IMR-90 (cell line): ENCODE data around the gene ZNF775. TPM values are rescaled to one million over a fixed set of nuclear protein-coding genes. Genes with fewer than 3 reads are reported as not detected.

Experiments
- ATAC-seq: fragments of 200-7000 bp; cut with Tn5 transposase; 2 replicates; pipeline ENCODE4 v1.9.1; 2020; ENCODE audit warnings: low read depth, mild to moderate bottlenecking, moderate library complexity
- BruUV-seq: library from RNA; stranded (reverse); fragments of 400-500 nt; replicated peaks from 2 replicates; lab custom pipeline; 2021; lab: Mats Ljungman, UMichigan
- CTCF ChIA-PET: fragments of 300-600 bp; formaldehyde crosslinking; extraction: SDS; loops from one replicate; lab custom pipeline; 2021; ENCODE audit warnings: antibody characterized with exemption; lab: Yijun Ruan, JAX
- POLR2A ChIA-PET: fragments of 300-600 bp; sonication (Branson Sonifier 250); formaldehyde crosslinking; loops from one replicate; lab custom pipeline; 2022; ENCODE audit warnings: antibody characterized with exemption; ENCODE audit not compliant: unreplicated experiment; lab: Charles Lee
- DNase-seq: peaks from one replicate; pipeline ENCODE4 v3.0.0; 2013
- H2AFZ ChIP-seq: replicated peaks from 2 replicates; pipeline ENCODE3; 2013; ENCODE audit warnings: low read length, mild to moderate bottlenecking; ENCODE audit not compliant: poor library complexity
- H2AK5ac ChIP-seq: 2 replicates; pipeline ENCODE4 v1.6.1; 2013; ENCODE audit warnings: low read depth, low read length, inconsistent platforms
- H2AK9ac ChIP-seq: replicated peaks from 2 replicates; pipeline ENCODE3; 2013; ENCODE audit warnings: mild to moderate bottlenecking, low read depth, low read length, moderate library complexity; ENCODE audit not compliant: poor library complexity
- H2BK120ac ChIP-seq: 2 replicates; pipeline ENCODE4 v1.6.1; 2013; ENCODE audit warnings: low read depth, low read length, inconsistent platforms
- H2BK15ac ChIP-seq: 3 replicates; pipeline ENCODE4 v1.6.1; 2013; ENCODE audit warnings: low read depth, low read length, inconsistent platforms
- H2BK20ac ChIP-seq: 2 replicates; pipeline ENCODE4 v1.6.1; 2013; ENCODE audit warnings: low read depth, mild to moderate bottlenecking, inconsistent platforms, low read length, moderate library complexity
- H2BK5ac ChIP-seq: 2 replicates; pipeline ENCODE4 v1.6.1; 2013; ENCODE audit warnings: mild to moderate bottlenecking, low read depth, low read length, inconsistent platforms; ENCODE audit not compliant: poor library complexity, severe bottlenecking
- H3K14ac ChIP-seq: replicated peaks from 2 replicates; pipeline ENCODE4 v1.6.1; 2013; ENCODE audit warnings: low read depth, low read length, inconsistent platforms
- H3K18ac ChIP-seq: 2 replicates; pipeline ENCODE4 v1.6.1; 2013; ENCODE audit warnings: low read depth, low read length, control low read depth
- H3K23ac ChIP-seq: 2 replicates; pipeline ENCODE4 v1.6.1; 2013; ENCODE audit warnings: low read depth, low read length, inconsistent platforms
- H3K27ac ChIP-seq: 2 replicates; pipeline ENCODE4 v1.5.1; 2013; ENCODE audit warnings: mild to moderate bottlenecking, control low read depth, low read length; ENCODE audit not compliant: insufficient read depth
- H3K27me3 ChIP-seq: 2 replicates; pipeline ENCODE4 v1.6.1; 2013; ENCODE audit warnings: low read length; ENCODE audit not compliant: control insufficient read depth, insufficient read depth
- H3K36me3 ChIP-seq: 2 replicates; pipeline ENCODE4 v1.6.1; 2013; ENCODE audit warnings: low read length, mixed read lengths; ENCODE audit not compliant: control insufficient read depth, insufficient read depth
- H3K4ac ChIP-seq: 2 replicates; pipeline ENCODE4 v1.6.1; 2013; ENCODE audit warnings: low read depth, low read length, inconsistent platforms
- H3K4me1 ChIP-seq: 2 replicates; pipeline ENCODE4 v1.6.1; 2013; ENCODE audit warnings: low read length, mixed read lengths; ENCODE audit not compliant: control insufficient read depth, insufficient read depth
- H3K4me2 ChIP-seq: 2 replicates; pipeline ENCODE4 v1.6.1; 2013; ENCODE audit warnings: low read depth, mild to moderate bottlenecking, control low read depth, low read length, moderate library complexity
- H3K4me3 ChIP-seq: 2 replicates; pipeline ENCODE4 v1.5.1; 2013; ENCODE audit warnings: low read depth, mild to moderate bottlenecking, control low read depth, low read length, moderate library complexity; ENCODE audit not compliant: insufficient read depth
- H3K56ac ChIP-seq: 2 replicates; pipeline ENCODE4 v1.6.1; 2013; ENCODE audit warnings: low read length, inconsistent platforms; ENCODE audit not compliant: insufficient read depth; ENCODE audit errors: extremely low read depth
- H3K79me1 ChIP-seq, 2 experiments: 2 replicates each; pipeline ENCODE4 v1.6.1; 2013; ENCODE audit warnings: low read length in 2 of 2, inconsistent platforms in 1 of 2, low read depth in 1 of 2
- H3K9ac ChIP-seq: 2 replicates; pipeline ENCODE4 v1.6.1; 2013; ENCODE audit warnings: low read depth, low read length, control low read depth
- H3K9me1 ChIP-seq: 2 replicates; pipeline ENCODE4 v1.6.1; 2013; ENCODE audit warnings: low read length, inconsistent platforms; ENCODE audit not compliant: insufficient read depth
- H3K9me3 ChIP-seq: 2 replicates; pipeline ENCODE4 v1.6.1; 2013; ENCODE audit warnings: low read length; ENCODE audit not compliant: control insufficient read depth, insufficient read depth
- H4K20me1 ChIP-seq: 2 replicates; pipeline ENCODE4 v1.6.1; 2013; ENCODE audit warnings: low read length, inconsistent platforms; ENCODE audit not compliant: insufficient read depth
- H4K5ac ChIP-seq: 2 replicates; pipeline ENCODE4 v1.6.1; 2013; ENCODE audit warnings: mild to moderate bottlenecking, low read depth, low read length, control low read depth
- H4K8ac ChIP-seq, 2 experiments: 2 replicates each; pipeline ENCODE4 v1.6.1; 2013; ENCODE audit warnings: low read depth in 2 of 2, low read length in 2 of 2, control low read depth in 1 of 2, inconsistent platforms in 1 of 2
- H4K91ac ChIP-seq: 2 replicates; pipeline ENCODE4 v1.6.1; 2013; ENCODE audit warnings: low read depth, low read length, inconsistent platforms; ENCODE audit not compliant: insufficient read depth
- CEBPB ChIP-seq: IDR thresholded peaks from 2 replicates; pipeline ENCODE4 v1.6.1; 2012; ENCODE audit warnings: low read depth, low read length, improper control_type of control experiment
- MAFK ChIP-seq: IDR thresholded peaks from 2 replicates; pipeline ENCODE4 v1.6.1; 2012; ENCODE audit warnings: low read depth, low read length, improper control_type of control experiment
- MAZ ChIP-seq: IDR thresholded peaks from 2 replicates; pipeline ENCODE4 v1.6.1; 2012; ENCODE audit warnings: low read depth, mild to moderate bottlenecking, low read length, improper control_type of control experiment, moderate library complexity, borderline replicate concordance
- MXI1 ChIP-seq: IDR thresholded peaks from 2 replicates; pipeline ENCODE4 v1.6.1; 2012; ENCODE audit warnings: low read depth, mild to moderate bottlenecking, low read length, moderate library complexity, borderline replicate concordance
- NFE2L2 ChIP-seq: fragments of 150-350 bp; IDR thresholded peaks from 2 replicates; pipeline ENCODE4 v1.6.1; 2016; ENCODE audit warnings: low read depth, mild to moderate bottlenecking, low read length
- RCOR1 ChIP-seq: IDR thresholded peaks from 2 replicates; pipeline ENCODE4 v1.6.1; 2012; ENCODE audit warnings: mild to moderate bottlenecking, low read length, improper control_type of control experiment; ENCODE audit not compliant: insufficient replicate concordance
- RFX5 ChIP-seq: IDR thresholded peaks from 2 replicates; pipeline ENCODE4 v1.8.0; 2012; ENCODE audit warnings: low read depth, mild to moderate bottlenecking, low read length, moderate library complexity
- SMC3 ChIP-seq: fragments of 150-350 bp; IDR thresholded peaks from 2 replicates; pipeline ENCODE4 v1.6.1; 2016; ENCODE audit warnings: low read depth, mild to moderate bottlenecking, antibody characterized with exemption, low read length, moderate library complexity
- WGBS, 2 experiments: methylation state at CpG; one replicate each; pipeline versions ENCODE4 v1.1.5 to v1.1.7; 2013; ENCODE audit warnings: missing lambda C conversion rate in 2 of 2; ENCODE audit not compliant: insufficient read length in 1 of 2; ENCODE audit errors: extremely low coverage in 2 of 2; 5-methylcytosine and 5-hydroxymethylcytosine counted together
- dilution Hi-C: fragments of 300-500 bp; cut with HindIII; formaldehyde crosslinking; loops from one replicate; pipeline ENCODE4 v1.14.3; 2018; ENCODE audit warnings: low sequenced_read_pairs; ENCODE audit not compliant: unreplicated experiment
- in situ Hi-C: fragments of 300-500 bp; cut with MboI; formaldehyde crosslinking; loops from 3 replicates; pipeline ENCODE4 v1.14.3; 2019; ENCODE audit warnings: low sequenced_read_pairs, inconsistent platforms, mixed read lengths
- intact Hi-C: fragments of 100-400 bp; cut with micrococcal nuclease; formaldehyde crosslinking; loops from 2 replicates; pipeline ENCODE4 v1.10.0; 2022
- polyA plus RNA-seq, 3 experiments: library from polyadenylated mRNA; depleted of rRNA; stranded (reverse); fragments of >200 nt; gene quantifications; 2 replicates each; pipeline ENCODE4 v1.2.3, GENCODE V29; 2012; ENCODE audit warnings: low replicate concordance in 1 of 3
- total RNA-seq: library from RNA; depleted of rRNA; stranded (reverse); fragments of >200 nt; gene quantifications from 2 replicates; pipeline ENCODE4 v1.2.3, GENCODE V29; 2012
- TF ChIP-seq, protein P1 (sequence below): conservative IDR thresholded peaks from 2 replicates; pipeline ENCODE4 v1.5.1; 2012; ENCODE audit warnings: mild to moderate bottlenecking, low read depth, low read length, improper control_type of control experiment
- TF ChIP-seq, protein P2 (sequence below): fragments of 150-350 bp; IDR thresholded peaks from 2 replicates; pipeline ENCODE4 v1.6.1; 2016; ENCODE audit warnings: low read depth, mild to moderate bottlenecking, low read length, moderate library complexity, borderline replicate concordance
- TF ChIP-seq, protein P3 (sequence below): fragments of 150-350 bp; IDR thresholded peaks from 2 replicates; pipeline ENCODE4 v1.6.1; 2017; ENCODE audit warnings: mild to moderate bottlenecking, antibody characterized with exemption, low read length, low read depth

The ZNF775 gene
- total and polyA plus RNA-seq, 2 of the 4 experiments (the other 2 are of a cell fraction) = 1.4 to 2.6 TPM

- Histone ChIP-seq H3K18ac (peak overlapping the region; percentile 65; the same call in 1 of the 2 replicates), H3K56ac (no peak overlapping the region), H3K27me3 (no peaks in the 10 kb centered on the region), H3K27ac (peak overlapping the region; percentile 56), H3K9me3 (no peaks in the 10 kb centered on the region), H3K4ac (peak overlapping the region; percentile 95), H4K8ac (peak overlapping the region; percentile 57 to 73; a peak in 3 of 4 replicates), H3K4me2 (peak overlapping the region; percentile 82), H2BK15ac (no peak overlapping the region), H3K79me1 (peaks cover 0 to 27% of the 10 kb centered on the region in 2 experiments; a peak in 3 of 4 replicates), H3K14ac (peak overlapping the region; percentile 74; the same call in 1 of the 2 replicates), H3K36me3 (no peaks in the 10 kb centered on the region; the same call in 1 of the 2 replicates), H3K4me3 (peak overlapping the region; percentile 61), H3K9me1 (peaks cover 20% of the 10 kb centered on the region), H2BK20ac (no peak overlapping the region), H2AK5ac (peak overlapping the region; percentile 5; the same call in 1 of the 2 replicates), H3K9ac (peak overlapping the region; percentile 70), H2AFZ (peak overlapping the region; percentile 94), H3K4me1 (peaks cover 20% of the 10 kb centered on the region), H2BK120ac (peak overlapping the region; percentile 36), H4K20me1 (no peaks in the 10 kb centered on the region), H2AK9ac (peak overlapping the region; percentile 94), H2BK5ac (no peak overlapping the region), H3K23ac (peak overlapping the region; percentile 83), H4K5ac (peak overlapping the region; percentile 56; the same call in 1 of the 2 replicates), H4K91ac (peak overlapping the region; percentile 74)
- ATAC-seq = peak; percentile 41
- dilution Hi-C loops (no loop called here), intact Hi-C loops (no loop called here), in situ Hi-C loops (loop anchor here (25.0 kb wide), 2 partner anchors 543 to 582 kb away; partner anchors contain the start of genes ATP6V0E2, KCNH2 and NOS3)
- DNase-seq = peak; percentile 27
- POLR2A ChIA-PET = interaction anchor here (0.6 kb wide), 1 partner anchor 426 kb away, joined by 4 read pairs; no protein-coding TSS in a partner anchor
- CTCF ChIA-PET = interaction anchor here (1.1 to 1.3 kb wide), 2 partner anchors 16 to 22 kb away, joined by 4 read pairs; no protein-coding TSS in a partner anchor
- no TSS peak for BruUV-seq
- TF ChIP-seq RCOR1 = no peak
- TF ChIP-seq CEBPB = no peak
- no peak for TF ChIP-seq MAFK
- no peak for TF ChIP-seq RFX5
- no peak for TF ChIP-seq NFE2L2
- TF ChIP-seq, protein P1, sequence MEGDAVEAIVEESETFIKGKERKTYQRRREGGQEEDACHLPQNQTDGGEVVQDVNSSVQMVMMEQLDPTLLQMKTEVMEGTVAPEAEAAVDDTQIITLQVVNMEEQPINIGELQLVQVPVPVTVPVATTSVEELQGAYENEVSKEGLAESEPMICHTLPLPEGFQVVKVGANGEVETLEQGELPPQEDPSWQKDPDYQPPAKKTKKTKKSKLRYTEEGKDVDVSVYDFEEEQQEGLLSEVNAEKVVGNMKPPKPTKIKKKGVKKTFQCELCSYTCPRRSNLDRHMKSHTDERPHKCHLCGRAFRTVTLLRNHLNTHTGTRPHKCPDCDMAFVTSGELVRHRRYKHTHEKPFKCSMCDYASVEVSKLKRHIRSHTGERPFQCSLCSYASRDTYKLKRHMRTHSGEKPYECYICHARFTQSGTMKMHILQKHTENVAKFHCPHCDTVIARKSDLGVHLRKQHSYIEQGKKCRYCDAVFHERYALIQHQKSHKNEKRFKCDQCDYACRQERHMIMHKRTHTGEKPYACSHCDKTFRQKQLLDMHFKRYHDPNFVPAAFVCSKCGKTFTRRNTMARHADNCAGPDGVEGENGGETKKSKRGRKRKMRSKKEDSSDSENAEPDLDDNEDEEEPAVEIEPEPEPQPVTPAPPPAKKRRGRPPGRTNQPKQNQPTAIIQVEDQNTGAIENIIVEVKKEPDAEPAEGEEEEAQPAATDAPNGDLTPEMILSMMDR = no peak
- TF ChIP-seq, protein P2, sequence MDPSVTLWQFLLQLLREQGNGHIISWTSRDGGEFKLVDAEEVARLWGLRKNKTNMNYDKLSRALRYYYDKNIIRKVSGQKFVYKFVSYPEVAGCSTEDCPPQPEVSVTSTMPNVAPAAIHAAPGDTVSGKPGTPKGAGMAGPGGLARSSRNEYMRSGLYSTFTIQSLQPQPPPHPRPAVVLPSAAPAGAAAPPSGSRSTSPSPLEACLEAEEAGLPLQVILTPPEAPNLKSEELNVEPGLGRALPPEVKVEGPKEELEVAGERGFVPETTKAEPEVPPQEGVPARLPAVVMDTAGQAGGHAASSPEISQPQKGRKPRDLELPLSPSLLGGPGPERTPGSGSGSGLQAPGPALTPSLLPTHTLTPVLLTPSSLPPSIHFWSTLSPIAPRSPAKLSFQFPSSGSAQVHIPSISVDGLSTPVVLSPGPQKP = no peak
- TF ChIP-seq MXI1 = no peak
- TF ChIP-seq SMC3 = no peak
- TF ChIP-seq, protein P3, sequence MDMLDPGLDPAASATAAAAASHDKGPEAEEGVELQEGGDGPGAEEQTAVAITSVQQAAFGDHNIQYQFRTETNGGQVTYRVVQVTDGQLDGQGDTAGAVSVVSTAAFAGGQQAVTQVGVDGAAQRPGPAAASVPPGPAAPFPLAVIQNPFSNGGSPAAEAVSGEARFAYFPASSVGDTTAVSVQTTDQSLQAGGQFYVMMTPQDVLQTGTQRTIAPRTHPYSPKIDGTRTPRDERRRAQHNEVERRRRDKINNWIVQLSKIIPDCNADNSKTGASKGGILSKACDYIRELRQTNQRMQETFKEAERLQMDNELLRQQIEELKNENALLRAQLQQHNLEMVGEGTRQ = no peak
- no peak for TF ChIP-seq MAZ
- WGBS, 2 experiments = 8% methylated on average over 18 of the region's 35 CpGs; no CpG with 5 or more reads in 1 of the 2 experiments
Observed at GRCh38 chr7:150405584-150406311, 26.6 kb downstream of the ZNF775 start.
